SK-N-SH treated with all-trans-retinoic acid at 6 μM for 48 hours (cell line): ENCODE data around the gene ADGRV1.

Experiments used
- PPARA ChIP-seq: fragments of 250-450 bp; sonication (Bioruptor Pico); IDR thresholded peaks from 2 replicates; pipeline ENCODE4 v1.5.0; 2020; ENCODE audit warnings: mild to moderate bottlenecking, borderline replicate concordance
- TCF4 ChIP-seq: fragments of 250-450 bp; sonication (Bioruptor Pico); IDR thresholded peaks from 2 replicates; pipeline ENCODE4 v1.8.0; 2021; ENCODE audit warnings: mild to moderate bottlenecking, moderate library complexity, borderline replicate concordance
- ZFP30 ChIP-seq: fragments of 450-650 bp; formaldehyde crosslinking; IDR thresholded peaks from 2 replicates; pipeline ENCODE4 v1.5.0; 2022; ENCODE audit warnings: mild to moderate bottlenecking, moderate library complexity
- TF ChIP-seq, protein P1 (sequence below): fragments of 250-450 bp; sonication (Bioruptor Pico); IDR thresholded peaks from 2 replicates; pipeline ENCODE4 v1.5.0; 2020; ENCODE audit warnings: mild to moderate bottlenecking, moderate library complexity

DNA sequence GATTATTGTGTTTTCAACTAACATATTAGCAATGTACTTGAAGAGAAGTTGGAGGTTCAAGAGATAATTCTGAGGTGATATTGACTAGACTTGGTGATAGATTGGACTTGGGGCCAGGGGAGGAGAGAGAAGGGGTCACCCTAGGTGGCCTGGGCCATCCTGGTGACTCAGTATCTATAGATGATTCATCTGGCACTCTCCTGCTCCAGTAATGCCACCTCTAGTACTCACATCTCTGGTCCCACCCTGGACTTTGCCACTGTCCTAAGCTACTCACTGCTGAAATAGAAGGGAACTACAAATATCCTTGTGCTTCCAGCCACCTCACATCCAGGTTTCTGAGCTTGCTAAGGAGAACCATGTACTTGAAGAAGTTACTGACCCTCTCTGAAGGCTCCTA lies 574.6 kb downstream of the ADGRV1 start:
- TF ChIP-seq ZFP30 (CRISPR knock-in tag) (no peak), PPARA (CRISPR knock-in tag) (no peak), TCF4 (CRISPR knock-in tag) (no peak)
- TF ChIP-seq, protein P1, sequence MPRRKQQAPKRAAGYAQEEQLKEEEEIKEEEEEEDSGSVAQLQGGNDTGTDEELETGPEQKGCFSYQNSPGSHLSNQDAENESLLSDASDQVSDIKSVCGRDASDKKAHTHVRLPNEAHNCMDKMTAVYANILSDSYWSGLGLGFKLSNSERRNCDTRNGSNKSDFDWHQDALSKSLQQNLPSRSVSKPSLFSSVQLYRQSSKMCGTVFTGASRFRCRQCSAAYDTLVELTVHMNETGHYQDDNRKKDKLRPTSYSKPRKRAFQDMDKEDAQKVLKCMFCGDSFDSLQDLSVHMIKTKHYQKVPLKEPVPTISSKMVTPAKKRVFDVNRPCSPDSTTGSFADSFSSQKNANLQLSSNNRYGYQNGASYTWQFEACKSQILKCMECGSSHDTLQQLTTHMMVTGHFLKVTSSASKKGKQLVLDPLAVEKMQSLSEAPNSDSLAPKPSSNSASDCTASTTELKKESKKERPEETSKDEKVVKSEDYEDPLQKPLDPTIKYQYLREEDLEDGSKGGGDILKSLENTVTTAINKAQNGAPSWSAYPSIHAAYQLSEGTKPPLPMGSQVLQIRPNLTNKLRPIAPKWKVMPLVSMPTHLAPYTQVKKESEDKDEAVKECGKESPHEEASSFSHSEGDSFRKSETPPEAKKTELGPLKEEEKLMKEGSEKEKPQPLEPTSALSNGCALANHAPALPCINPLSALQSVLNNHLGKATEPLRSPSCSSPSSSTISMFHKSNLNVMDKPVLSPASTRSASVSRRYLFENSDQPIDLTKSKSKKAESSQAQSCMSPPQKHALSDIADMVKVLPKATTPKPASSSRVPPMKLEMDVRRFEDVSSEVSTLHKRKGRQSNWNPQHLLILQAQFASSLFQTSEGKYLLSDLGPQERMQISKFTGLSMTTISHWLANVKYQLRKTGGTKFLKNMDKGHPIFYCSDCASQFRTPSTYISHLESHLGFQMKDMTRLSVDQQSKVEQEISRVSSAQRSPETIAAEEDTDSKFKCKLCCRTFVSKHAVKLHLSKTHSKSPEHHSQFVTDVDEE (CRISPR knock-in tag): no peak
